T-helper 9 cell (primary cell): Measurements from ENCODE around the gene ANXA9.
A peak's percentile ranks its signal among the peaks of the same experiment; 100 is the strongest.

Experiments
- DNase-seq: peaks from one replicate; pipeline ENCODE4 v3.0.0-alpha.2; 2020

Gene ANXA9

GRCh38 chr1:151005729-151006319 lies 23.7 kb downstream of the ANXA9 start:
- DNase-seq, result no peak

- DNase-seq, result peak; percentile 14
Measured at GRCh38 chr1:151006327-151007052, 24.4 kb downstream of the ANXA9 start, which contains the start of gene MINDY1. MINDY1 (minus strand) TSS chr1:151006902; CDS start chr1:151002617, 4,285 bp downstream.

GRCh38 chr1:151007853-151008243 lies 25.8 kb downstream of the ANXA9 start:
- DNase-seq, result no peak

- DNase-seq, result peak; percentile 97
Measured at GRCh38 chr1:151008244-151009205, 26.4 kb downstream of the ANXA9 start, which contains the start of gene PRUNE1. PRUNE1 (plus strand) TSS chr1:151008449; CDS start chr1:151008633, 184 bp downstream.

- no peak for DNase-seq
Measured at GRCh38 chr1:151009206-151009587, 27.1 kb downstream of the ANXA9 start.

- no peak for DNase-seq
Measured at GRCh38 chr1:151009674-151010345, 27.7 kb downstream of the ANXA9 start.

- no peak for DNase-seq
Measured at GRCh38 chr1:151010346-151010726, 28.2 kb downstream of the ANXA9 start.

- DNase-seq, result no peak
Measured at GRCh38 chr1:151011154-151011850, 29.2 kb downstream of the ANXA9 start.

GRCh38 chr1:151012684-151013471 lies 30.8 kb downstream of the ANXA9 start:
- DNase-seq, result no peak

- DNase-seq, result no peak
Measured at GRCh38 chr1:151013518-151013917, 31.4 kb downstream of the ANXA9 start.

- peak; percentile 87 for DNase-seq
Measured at GRCh38 chr1:151024540-151025146, 42.6 kb downstream of the ANXA9 start.

GRCh38 chr1:151026460-151026859 lies 44.4 kb downstream of the ANXA9 start:
- DNase-seq, result no peak

- no peak for DNase-seq
Measured at GRCh38 chr1:151032164-151032563, 50.1 kb downstream of the ANXA9 start.

- DNase-seq, result no peak
Measured at GRCh38 chr1:151035167-151035566, 53.1 kb downstream of the ANXA9 start.

- no peak for DNase-seq
Measured at GRCh38 chr1:151036356-151036755, 54.3 kb downstream of the ANXA9 start, which contains the start of gene BNIPL. BNIPL (plus strand) TSS chr1:151036586; CDS start chr1:151036726, 140 bp downstream.

- DNase-seq, result no peak
Measured at GRCh38 chr1:151037032-151037431, 54.9 kb downstream of the ANXA9 start.

GRCh38 chr1:151039521-151039920 lies 57.4 kb downstream of the ANXA9 start:
- DNase-seq, result no peak

GRCh38 chr1:151043163-151043562 lies 61.1 kb downstream of the ANXA9 start:
- DNase-seq, result no peak
